SK-N-SH (cell line): ENCODE results near the gene CNNM1. TPM values are rescaled to one million over a fixed set of nuclear protein-coding genes. Genes with fewer than 3 reads are reported as not detected.
A peak's percentile ranks its signal among the peaks of the same experiment; 100 is the strongest.

Experiments
- CTCF ChIA-PET: fragments of 300-600, 350-600 bp; formaldehyde crosslinking; extraction: SDS; loops from one replicate; lab custom pipeline; 2021; lab: Yijun Ruan, JAX
- POLR2A ChIA-PET: fragments of 350-600 bp; sonication (Branson Sonifier 250); formaldehyde crosslinking; extraction: SDS; loops from one replicate; lab custom pipeline; 2020; ENCODE audit warnings: antibody characterized with exemption, inconsistent platforms; lab: Yijun Ruan, JAX
- DNase-seq: peaks from one replicate; pipeline ENCODE4 v3.0.0; 2012
- H2AFZ ChIP-seq: fragments of 200-600 bp; sonication (generic); 2 replicates; pipeline ENCODE4 v1.8.1; 2016; ENCODE audit warnings: antibody characterized with exemption, mild to moderate bottlenecking, low read depth
- H3F3A ChIP-seq: fragments of 200-600 bp; sonication (generic); replicated peaks from 2 replicates; pipeline ENCODE3; 2016; ENCODE audit warnings: antibody characterized with exemption, mild to moderate bottlenecking; ENCODE audit not compliant: insufficient read depth
- H3K27ac ChIP-seq, 2 experiments: fragments of 200-500 bp in 1 of 2; fragments of 200-600 bp in 1 of 2; sonication (Bioruptor generic) in 1 of 2; sonication (generic), shearing (Covaris generic) in 1 of 2; 2 replicates each; pipeline versions ENCODE4 v1.5.1 to v1.6.1; 2014 to 2016; ENCODE audit warnings: low read depth in 2 of 2, inconsistent platforms in 1 of 2, low read length in 1 of 2, mild to moderate bottlenecking in 1 of 2, mixed read lengths in 1 of 2
- H3K27me3 ChIP-seq: fragments of 200-600 bp; sonication (generic), shearing (Covaris generic); 2 replicates; pipeline ENCODE4 v1.6.1; 2016; ENCODE audit warnings: mixed run types; ENCODE audit not compliant: insufficient read depth
- H3K36me3 ChIP-seq, 2 experiments: fragments of 200-500 bp in 1 of 2; fragments of 200-600 bp in 1 of 2; sonication (Bioruptor generic) in 1 of 2; sonication (generic) in 1 of 2; replicated peaks in 1 of 2; 2 replicates each; pipeline versions ENCODE3 to v1.5.1; 2014 to 2016; ENCODE audit warnings: low read length in 1 of 2, mild to moderate bottlenecking in 1 of 2; ENCODE audit not compliant: insufficient read depth in 2 of 2, control insufficient read depth in 1 of 2
- H3K4me1 ChIP-seq, 2 experiments: fragments of 200-500 bp in 1 of 2; fragments of 200-600 bp in 1 of 2; sonication (Bioruptor generic) in 1 of 2; sonication (generic), shearing (Covaris generic) in 1 of 2; 2 replicates each; pipeline versions ENCODE4 v1.5.1 to v1.6.1; 2014 to 2016; ENCODE audit warnings: low read depth in 1 of 2, low read length in 1 of 2, mixed run types in 1 of 2; ENCODE audit not compliant: insufficient read depth in 2 of 2, control insufficient read depth in 1 of 2
- H3K4me2 ChIP-seq: fragments of 200-600 bp; sonication (generic), shearing (Covaris generic); 2 replicates; pipeline ENCODE4 v1.6.1; 2017; ENCODE audit warnings: mixed run types
- H3K4me3 ChIP-seq, 2 experiments: fragments of 200-500 bp in 1 of 2; fragments of 200-600 bp in 1 of 2; sonication (Bioruptor generic) in 1 of 2; sonication (generic), shearing (Covaris generic) in 1 of 2; 2 replicates each; pipeline versions ENCODE4 v1.5.1 to v1.8.1; 2014 to 2016; ENCODE audit warnings: low read depth in 2 of 2, inconsistent platforms in 1 of 2, low read length in 1 of 2, mild to moderate bottlenecking in 1 of 2, mixed read lengths in 1 of 2, moderate library complexity in 1 of 2
- H3K79me2 ChIP-seq: fragments of 200-600 bp; sonication (generic); 2 replicates; pipeline ENCODE4 v1.8.1; 2017; ENCODE audit warnings: mild to moderate bottlenecking; ENCODE audit not compliant: insufficient read depth
- H3K9ac ChIP-seq: fragments of 200-600 bp; sonication (generic); 2 replicates; pipeline ENCODE4 v1.6.1; 2017; ENCODE audit warnings: mixed run types
- H3K9me2 ChIP-seq: fragments of 200-600 bp; sonication (generic); 2 replicates; pipeline ENCODE4 v1.6.1; 2017; ENCODE audit warnings: mixed run types
- H3K9me3 ChIP-seq: fragments of 200-600 bp; sonication (generic); 2 replicates; pipeline ENCODE4 v1.6.1; 2017; ENCODE audit warnings: mixed run types, mild to moderate bottlenecking, moderate library complexity
- H4K20me1 ChIP-seq: fragments of 200-600 bp; sonication (generic); 2 replicates; pipeline ENCODE4 v1.6.1; 2017; ENCODE audit warnings: mild to moderate bottlenecking, mixed run types; ENCODE audit not compliant: insufficient read depth
- FOXM1 ChIP-seq: IDR thresholded peaks from 2 replicates; pipeline ENCODE4 v1.4.0; 2012; ENCODE audit warnings: low read depth, mild to moderate bottlenecking
- IRF3 ChIP-seq: fragments of 150-350 bp; IDR thresholded peaks from 2 replicates; pipeline ENCODE4 v1.6.1; 2016; ENCODE audit warnings: mild to moderate bottlenecking, low read depth, low read length
- NRF1 ChIP-seq: IDR thresholded peaks from 2 replicates; pipeline ENCODE4 v1.6.1; 2012; ENCODE audit warnings: low read depth, mild to moderate bottlenecking, low read length
- PBX3 ChIP-seq: IDR thresholded peaks from 2 replicates; pipeline ENCODE4; 2012
- RAD21 ChIP-seq: IDR thresholded peaks from 2 replicates; pipeline ENCODE4 v1.6.1; 2012; ENCODE audit warnings: mild to moderate bottlenecking, low read length
- RXRA ChIP-seq: IDR thresholded peaks from 2 replicates; pipeline ENCODE4 v1.4.0; 2012; ENCODE audit warnings: low read depth, mild to moderate bottlenecking, borderline replicate concordance
- TAF1 ChIP-seq: IDR thresholded peaks from 2 replicates; pipeline ENCODE4 v1.6.1; 2012; ENCODE audit warnings: low read depth, mild to moderate bottlenecking, low read length, moderate library complexity, borderline replicate concordance
- TCF12 ChIP-seq: IDR thresholded peaks from 2 replicates; pipeline ENCODE4 v1.4.0; 2012
- TEAD4 ChIP-seq: IDR thresholded peaks from 2 replicates; pipeline ENCODE4 v1.4.0; 2012; ENCODE audit warnings: mild to moderate bottlenecking, borderline replicate concordance; ENCODE audit not compliant: insufficient read depth
- USF1 ChIP-seq: IDR thresholded peaks from 2 replicates; pipeline ENCODE4 v1.4.0; 2012; ENCODE audit warnings: low read depth, borderline replicate concordance
- ZBTB33 ChIP-seq: IDR thresholded peaks from 2 replicates; pipeline ENCODE4 v1.4.0; 2012; ENCODE audit warnings: low read depth, borderline replicate concordance
- WGBS: methylation state at CpG from one replicate; pipeline ENCODE4 v1.1.6; 2017; ENCODE audit warnings: low lambda C conversion rate; 5-methylcytosine and 5-hydroxymethylcytosine counted together
- polyA plus RNA-seq, 3 experiments: library from polyadenylated mRNA; depleted of rRNA; stranded (reverse); fragments of >200 nt; gene quantifications; 2 replicates each; pipeline ENCODE4 v1.2.3, GENCODE V29; 2012

The CNNM1 gene
- polyA plus RNA-seq, 1 of the 3 experiments (the other 2 are of a cell fraction) = 0.12 TPM

GRCh38 chr10:99329554-99330346 is 594 bp downstream of the CNNM1 start:
- ChIA-PET POLR2A (interaction anchor here (0.6 to 1.9 kb wide), 3 partner anchors 33 to 869 kb away, joined by 3 to 10 read pairs (median 3); partner anchors contain the start of gene GOT1), CTCF (interaction anchor here (1.5 kb wide), 1 partner anchor 10 kb away, joined by 3 read pairs; no protein-coding TSS in a partner anchor)
- no peaks in the 10 kb centered on the region for H3K79me2 ChIP-seq
- no CpG with 5 or more reads among the region's 94 CpGs for WGBS
- TF ChIP-seq TCF12 (no peak), RXRA (no peak), USF1 (no peak), PBX3 (no peak), TEAD4 (no peak), NRF1 (no peak), FOXM1 (no peak), RAD21 (no peak), TAF1 (no peak), IRF3 (no peak), ZBTB33 (no peak)
- no peak overlapping the region for H3K27ac ChIP-seq
- H4K20me1 ChIP-seq = no peaks in the 10 kb centered on the region
- H3K9me3 ChIP-seq = no peaks in the 10 kb centered on the region
- peak overlapping the region; percentile 71; the same call in 1 of the 2 replicates for H3K4me2 ChIP-seq
- no peaks in the 10 kb centered on the region for H3K9me2 ChIP-seq
- no peaks in the 10 kb centered on the region for H3K36me3 ChIP-seq
- H3K27me3 ChIP-seq = peaks cover 27% of the 10 kb centered on the region
- DNase-seq = peak; percentile 83
- H3F3A ChIP-seq = no peaks in the 10 kb centered on the region
- H3K9ac ChIP-seq = no peak overlapping the region
- H3K4me3 ChIP-seq = peak overlapping the region; percentile 46 to 47
- peaks cover 0 to 18% of the 10 kb centered on the region in 2 experiments; a peak in 1 of 4 replicates for H3K4me1 ChIP-seq
- no peak overlapping the region for H2AFZ ChIP-seq
